Hematopoietic multipotent progenitor cell treated with erythropoietin and hydrocortisone succinate and interleukin-3 and kit ligand, for 17 days (in vitro differentiated cells): ENCODE results near the gene PCDHB11.
A peak's percentile ranks its signal among the peaks of the same experiment; 100 is the strongest.
"Not testable (repeated sequence)": the region's sequence is repeated elsewhere in the genome, so short reads cannot be mapped to it uniquely, and the experiment has no call there.

Experiments
- DNase-seq: peaks from one replicate; pipeline ENCODE4 v3.0.0-alpha.2; 2015; ENCODE audit warnings: low spot score

PCDHB11 gene

GRCh38 chr5:141241496-141241895, 42.1 kb downstream of the PCDHB11 start:
- DNase-seq: no peak

GRCh38 chr5:141245250-141245717, 45.9 kb downstream of the PCDHB11 start, which contains the start of gene PCDHB15:
PCDHB15 (plus strand) TSS chr5:141245395; CDS start chr5:141245579, 184 bp downstream.
- peak; percentile 5 for DNase-seq

- DNase-seq: not testable (repeated sequence)
Observed at GRCh38 chr5:141246971-141247370, 47.5 kb downstream of the PCDHB11 start.

GRCh38 chr5:141247434-141247833, 48.0 kb downstream of the PCDHB11 start:
- DNase-seq: not testable (repeated sequence)

- no peak for DNase-seq
Observed at GRCh38 chr5:141250576-141250975, 51.1 kb downstream of the PCDHB11 start.
